ENCODE measurements around the gene PAPPA2. TPM values are rescaled to one million over a fixed set of nuclear protein-coding genes. Genes with fewer than 3 reads are reported as not detected.

Gene PAPPA2
- total RNA-seq, 1 experiment from 2014 or later, result 0.03 TPM

- Histone ChIP-seq H3K27ac (ENCODE audit: low read length) (no peak overlapping the region), H3K4me3 (ENCODE audit: low read depth in 2 of 2, low read length in 2 of 2) (no peak overlapping the region), H3K4me1 (ENCODE audit: control insufficient read depth, insufficient read depth, low read length) (no peaks in the 10 kb centered on the region), H3K27me3 (ENCODE audit: control insufficient read depth, insufficient read depth, low read length) (peaks cover 4% of the 10 kb centered on the region; the same call in 1 of the 2 replicates), H3K9me3 (ENCODE audit: control insufficient read depth, insufficient read depth, low read depth, low read length) (no peaks in the 10 kb centered on the region), H3K36me3 (ENCODE audit: control insufficient read depth, insufficient read depth, low read length) (no peaks in the 10 kb centered on the region)
- no TSS peak for BruUV-seq (replicated peaks)
- in situ Hi-C loops (cut with HindIII; ENCODE audit: low pct_unique_long_range_greater_than_20kb, low sequenced_read_pairs) (no loop called here), intact Hi-C loops (cut with micrococcal nuclease; ENCODE audit: unreplicated experiment) (no loop called here)
- no peak for DNase-seq (ENCODE audit: low read depth, low spot score)
- TF ChIP-seq TCF7L2 (IDR thresholded peaks at IDR 0.05; ENCODE audit: low read depth, low read length) (no peak), SIN3A (IDR thresholded peaks at IDR 0.05; ENCODE audit: borderline replicate concordance, insufficient read depth, low read depth, low read length) (no peak), POLR2AphosphoS5 (IDR thresholded peaks at IDR 0.05; ENCODE audit: low read depth, low read length) (no peak)
- TF ChIP-seq, protein P1, sequence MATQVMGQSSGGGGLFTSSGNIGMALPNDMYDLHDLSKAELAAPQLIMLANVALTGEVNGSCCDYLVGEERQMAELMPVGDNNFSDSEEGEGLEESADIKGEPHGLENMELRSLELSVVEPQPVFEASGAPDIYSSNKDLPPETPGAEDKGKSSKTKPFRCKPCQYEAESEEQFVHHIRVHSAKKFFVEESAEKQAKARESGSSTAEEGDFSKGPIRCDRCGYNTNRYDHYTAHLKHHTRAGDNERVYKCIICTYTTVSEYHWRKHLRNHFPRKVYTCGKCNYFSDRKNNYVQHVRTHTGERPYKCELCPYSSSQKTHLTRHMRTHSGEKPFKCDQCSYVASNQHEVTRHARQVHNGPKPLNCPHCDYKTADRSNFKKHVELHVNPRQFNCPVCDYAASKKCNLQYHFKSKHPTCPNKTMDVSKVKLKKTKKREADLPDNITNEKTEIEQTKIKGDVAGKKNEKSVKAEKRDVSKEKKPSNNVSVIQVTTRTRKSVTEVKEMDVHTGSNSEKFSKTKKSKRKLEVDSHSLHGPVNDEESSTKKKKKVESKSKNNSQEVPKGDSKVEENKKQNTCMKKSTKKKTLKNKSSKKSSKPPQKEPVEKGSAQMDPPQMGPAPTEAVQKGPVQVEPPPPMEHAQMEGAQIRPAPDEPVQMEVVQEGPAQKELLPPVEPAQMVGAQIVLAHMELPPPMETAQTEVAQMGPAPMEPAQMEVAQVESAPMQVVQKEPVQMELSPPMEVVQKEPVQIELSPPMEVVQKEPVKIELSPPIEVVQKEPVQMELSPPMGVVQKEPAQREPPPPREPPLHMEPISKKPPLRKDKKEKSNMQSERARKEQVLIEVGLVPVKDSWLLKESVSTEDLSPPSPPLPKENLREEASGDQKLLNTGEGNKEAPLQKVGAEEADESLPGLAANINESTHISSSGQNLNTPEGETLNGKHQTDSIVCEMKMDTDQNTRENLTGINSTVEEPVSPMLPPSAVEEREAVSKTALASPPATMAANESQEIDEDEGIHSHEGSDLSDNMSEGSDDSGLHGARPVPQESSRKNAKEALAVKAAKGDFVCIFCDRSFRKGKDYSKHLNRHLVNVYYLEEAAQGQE (IDR thresholded peaks at IDR 0.05; ENCODE audit: insufficient read depth in 1 of 2, low read depth in 2 of 2, low read length in 1 of 2), result no peak
- no peak for ATAC-seq
- ChIA-PET POLR2A (no interaction called here), CTCF (no interaction called here)
Observed at GRCh38 chr1:176884286-176884685, 421.3 kb downstream of the PAPPA2 start.

DNA sequence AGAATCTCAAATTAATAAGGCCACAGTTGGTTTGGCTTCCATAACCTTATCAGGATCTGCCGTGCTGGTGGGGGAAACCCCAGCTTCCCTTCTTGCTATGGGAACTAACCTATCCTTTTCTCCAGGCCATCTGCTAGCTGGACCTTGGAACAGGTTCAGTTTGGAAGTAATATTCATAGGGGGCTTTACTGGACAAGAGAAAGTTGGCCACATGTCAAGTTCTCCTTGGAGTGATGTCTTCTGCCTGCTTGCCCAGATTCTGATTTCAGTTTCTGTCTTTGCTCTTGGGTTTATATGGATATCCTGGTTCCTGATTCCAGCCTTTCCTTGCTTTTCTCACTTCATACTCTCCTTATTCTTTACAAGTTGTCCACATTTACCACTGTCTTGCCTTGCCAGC lies 421.9 kb downstream of the PAPPA2 start:
- Histone ChIP-seq H3K4me3 (ENCODE audit: low read depth in 2 of 2, low read length in 2 of 2) (no peak overlapping the region), H3K27me3 (ENCODE audit: control insufficient read depth, insufficient read depth, low read length) (peaks cover 4% of the 10 kb centered on the region; the same call in 1 of the 2 replicates), H3K4me1 (ENCODE audit: control insufficient read depth, insufficient read depth, low read length) (no peaks in the 10 kb centered on the region), H3K27ac (ENCODE audit: low read length) (no peak overlapping the region), H3K9me3 (ENCODE audit: control insufficient read depth, insufficient read depth, low read depth, low read length) (no peaks in the 10 kb centered on the region), H3K36me3 (ENCODE audit: control insufficient read depth, insufficient read depth, low read length) (no peaks in the 10 kb centered on the region)
- ChIA-PET CTCF (no interaction called here), POLR2A (no interaction called here)
- no TSS peak for BruUV-seq (replicated peaks)
- in situ Hi-C loops (cut with HindIII; ENCODE audit: low pct_unique_long_range_greater_than_20kb, low sequenced_read_pairs), result no loop called here
- intact Hi-C loops (cut with micrococcal nuclease; ENCODE audit: unreplicated experiment), result no loop called here
- ATAC-seq (no peak), DNase-seq (ENCODE audit: low read depth, low spot score) (no peak)
- TF ChIP-seq SIN3A (IDR thresholded peaks at IDR 0.05; ENCODE audit: borderline replicate concordance, insufficient read depth, low read depth, low read length) (no peak), TCF7L2 (IDR thresholded peaks at IDR 0.05; ENCODE audit: low read depth, low read length) (no peak), POLR2AphosphoS5 (IDR thresholded peaks at IDR 0.05; ENCODE audit: low read depth, low read length) (no peak)
- TF ChIP-seq, protein P2, sequence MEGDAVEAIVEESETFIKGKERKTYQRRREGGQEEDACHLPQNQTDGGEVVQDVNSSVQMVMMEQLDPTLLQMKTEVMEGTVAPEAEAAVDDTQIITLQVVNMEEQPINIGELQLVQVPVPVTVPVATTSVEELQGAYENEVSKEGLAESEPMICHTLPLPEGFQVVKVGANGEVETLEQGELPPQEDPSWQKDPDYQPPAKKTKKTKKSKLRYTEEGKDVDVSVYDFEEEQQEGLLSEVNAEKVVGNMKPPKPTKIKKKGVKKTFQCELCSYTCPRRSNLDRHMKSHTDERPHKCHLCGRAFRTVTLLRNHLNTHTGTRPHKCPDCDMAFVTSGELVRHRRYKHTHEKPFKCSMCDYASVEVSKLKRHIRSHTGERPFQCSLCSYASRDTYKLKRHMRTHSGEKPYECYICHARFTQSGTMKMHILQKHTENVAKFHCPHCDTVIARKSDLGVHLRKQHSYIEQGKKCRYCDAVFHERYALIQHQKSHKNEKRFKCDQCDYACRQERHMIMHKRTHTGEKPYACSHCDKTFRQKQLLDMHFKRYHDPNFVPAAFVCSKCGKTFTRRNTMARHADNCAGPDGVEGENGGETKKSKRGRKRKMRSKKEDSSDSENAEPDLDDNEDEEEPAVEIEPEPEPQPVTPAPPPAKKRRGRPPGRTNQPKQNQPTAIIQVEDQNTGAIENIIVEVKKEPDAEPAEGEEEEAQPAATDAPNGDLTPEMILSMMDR (IDR thresholded peaks at IDR 0.05), result no peak
- TF ChIP-seq, protein P1 (IDR thresholded peaks at IDR 0.05; ENCODE audit: insufficient read depth in 1 of 2, low read depth in 2 of 2, low read length in 1 of 2), result no peak
